CD14-positive monocyte (primary cell): Measurements from ENCODE around the gene CASD1. TPM values are rescaled to one million over a fixed set of nuclear protein-coding genes. Genes with fewer than 3 reads are reported as not detected.

Experiments
- DNase-seq, 3 donors: peaks; one replicate each; pipeline ENCODE4 v3.0.0-alpha.2; 2011 to 2022
- H2AFZ ChIP-seq: 2 replicates; pipeline ENCODE4 v1.6.0; 2012; ENCODE audit warnings: mild to moderate bottlenecking, low read depth, low read length, inconsistent platforms; ENCODE audit not compliant: insufficient read depth, poor library complexity, severe bottlenecking
- H3K27ac ChIP-seq, 2 donors: 1 replicate in 1 of 2; 2 replicates in 1 of 2; pipeline ENCODE4 v1.5.1; 2012 to 2013; ENCODE audit warnings: low read length in 2 of 2, control low read depth in 1 of 2, inconsistent platforms in 1 of 2, low read depth in 1 of 2, mild to moderate bottlenecking in 1 of 2
- H3K27me3 ChIP-seq, 2 donors: one replicate each; pipeline versions ENCODE4 v1.6.0 to v1.6.1; 2011 to 2013; ENCODE audit warnings: low read length in 2 of 2; ENCODE audit not compliant: control insufficient read depth in 2 of 2, insufficient read depth in 2 of 2
- H3K36me3 ChIP-seq, 2 donors: replicated peaks in 1 of 2; 1 replicate in 1 of 2; 2 replicates in 1 of 2; pipeline versions ENCODE4 v1.5.1 to v1.6.1; 2012 to 2013; ENCODE audit warnings: low read length in 2 of 2, control low read depth in 1 of 2, inconsistent platforms in 1 of 2, mild to moderate bottlenecking in 1 of 2; ENCODE audit not compliant: insufficient read depth in 2 of 2, control insufficient read depth in 1 of 2
- H3K4me1 ChIP-seq, 2 donors: 1 replicate in 1 of 2; 2 replicates in 1 of 2; pipeline versions ENCODE4 v1.5.1 to v1.6.1; 2012 to 2013; ENCODE audit warnings: low read length in 2 of 2, control low read depth in 1 of 2, inconsistent platforms in 1 of 2, mild to moderate bottlenecking in 1 of 2, moderate library complexity in 1 of 2; ENCODE audit not compliant: insufficient read depth in 2 of 2, control insufficient read depth in 1 of 2
- H3K4me2 ChIP-seq: replicated peaks from 2 replicates; pipeline ENCODE3; 2012; ENCODE audit warnings: low read length, moderate library complexity, mild to moderate bottlenecking; ENCODE audit not compliant: poor library complexity, severe bottlenecking; ENCODE audit errors: extremely low read depth
- H3K4me3 ChIP-seq, 3 experiments: fragments of 200-600 bp in 1 of 3; sonication (generic) in 1 of 3; replicated peaks in 1 of 3; 1 replicate in 2 of 3; 2 replicates in 1 of 3; pipeline ENCODE4 v1.5.1; 2011 to 2013; ENCODE audit warnings: low read length in 3 of 3, mild to moderate bottlenecking in 3 of 3, control low read depth in 2 of 3, low read depth in 2 of 3, inconsistent platforms in 1 of 3, moderate library complexity in 1 of 3
- H3K79me2 ChIP-seq: 2 replicates; pipeline ENCODE4 v1.6.0; 2012; ENCODE audit warnings: mild to moderate bottlenecking, control low read depth, inconsistent platforms, low read length, moderate library complexity; ENCODE audit not compliant: insufficient read depth
- H3K9ac ChIP-seq: 2 replicates; pipeline ENCODE4 v1.6.0; 2017; ENCODE audit warnings: low read length, mild to moderate bottlenecking; ENCODE audit not compliant: insufficient read depth, poor library complexity, severe bottlenecking
- H3K9me3 ChIP-seq, 2 donors: replicated peaks in 1 of 2; 1 replicate in 1 of 2; 2 replicates in 1 of 2; pipeline versions ENCODE4 v1.5.1 to v1.6.1; 2012 to 2013; ENCODE audit warnings: low read length in 2 of 2, control low read depth in 1 of 2; ENCODE audit not compliant: control insufficient read depth in 1 of 2, insufficient read depth in 1 of 2
- H4K20me1 ChIP-seq: 2 replicates; pipeline ENCODE4 v1.6.0; 2012; ENCODE audit warnings: mild to moderate bottlenecking, low read length, control low read depth, moderate library complexity; ENCODE audit not compliant: insufficient read depth
- H3K27ac Mint-ChIP-seq, 7 donors: one replicate each; pipeline ENCODE4 v1.8.0; 2020; ENCODE audit warnings: mild to moderate bottlenecking in 7 of 7, mixed read lengths in 7 of 7, moderate library complexity in 6 of 7, inconsistent platforms in 2 of 7
- H3K27me3 Mint-ChIP-seq, 3 donors: one replicate each; pipeline ENCODE4 v1.8.0; 2021 to 2022; ENCODE audit warnings: low read depth in 3 of 3, mild to moderate bottlenecking in 3 of 3, mixed read lengths in 3 of 3, moderate library complexity in 3 of 3, inconsistent platforms in 1 of 3
- H3K36me3 Mint-ChIP-seq, 2 donors: one replicate each; pipeline ENCODE4 v1.8.0; 2020; ENCODE audit warnings: mixed read lengths in 2 of 2, inconsistent platforms in 1 of 2, mild to moderate bottlenecking in 1 of 2
- H3K4me1 Mint-ChIP-seq: one replicate; pipeline ENCODE4 v1.8.0; 2020; ENCODE audit warnings: mild to moderate bottlenecking, mixed read lengths
- H3K4me3 Mint-ChIP-seq, 2 donors: one replicate each; pipeline ENCODE4 v1.8.0; 2020; ENCODE audit warnings: mild to moderate bottlenecking in 2 of 2, mixed read lengths in 2 of 2, moderate library complexity in 1 of 2
- H3K9me3 Mint-ChIP-seq, 7 donors: one replicate each; pipeline ENCODE4 v1.8.0; 2020 to 2022; ENCODE audit warnings: mixed read lengths in 7 of 7, mild to moderate bottlenecking in 6 of 7, moderate library complexity in 6 of 7, inconsistent platforms in 2 of 7
- CTCF ChIP-seq: fragments of 200-600 bp; IDR thresholded peaks from one replicate; pipeline ENCODE4 v1.8.0; 2022; ENCODE audit warnings: antibody characterized with exemption, mild to moderate bottlenecking
- WGBS: methylation state at CpG from one replicate; pipeline ENCODE4 v1.1.5; 2013; ENCODE audit warnings: missing lambda C conversion rate; ENCODE audit not compliant: insufficient coverage; 5-methylcytosine and 5-hydroxymethylcytosine counted together
- intact Hi-C, 2 donors: fragments of 100-400 bp; cut with micrococcal nuclease; formaldehyde crosslinking; loops; one replicate each; pipeline versions ENCODE4 v1.15.0 to v1.15.1; 2023
- polyA plus RNA-seq, 3 donors: library from polyadenylated mRNA; depleted of rRNA in 1 of 3; unstranded in 2 of 3; stranded (reverse) in 1 of 3; fragments of 300-500 nt in 2 of 3; fragments of >200 nt in 1 of 3; fragmentation: Illumina TruSeq in 2 of 3; gene quantifications; 1 replicate in 2 of 3; 2 replicates in 1 of 3; pipeline ENCODE4 v1.2.3, GENCODE V29; 2012 to 2021

CASD1 gene
- polyA plus RNA-seq, 3 donors = 2.0 to 4.4 (median 3.6) TPM

GRCh38 chr7:94575646-94576045 is 66.0 kb downstream of the CASD1 start:
- H3K36me3 Mint-ChIP-seq = peaks cover 8 to 34% of the 10 kb centered on the region in 2 donors
- H3K4me1 Mint-ChIP-seq = no peaks in the 10 kb centered on the region
- no peak for DNase-seq
- TF ChIP-seq CTCF = no peak
- peaks cover 0 to 13% of the 10 kb centered on the region in 2 donors for H3K36me3 ChIP-seq
- no peak overlapping the region for H3K4me3 ChIP-seq
- H3K9me3 Mint-ChIP-seq = peaks cover 13 to 32% (median 27%) of the 10 kb centered on the region in 7 donors
- WGBS = 88% methylated on average over 1 of the region's 2 CpGs
- peaks cover 0 to 20% of the 10 kb centered on the region in 2 donors for H3K9me3 ChIP-seq
- no peaks in the 10 kb centered on the region for H3K79me2 ChIP-seq
- no peak overlapping the region for H3K27ac Mint-ChIP-seq
- no peaks in the 10 kb centered on the region for H3K27me3 Mint-ChIP-seq
- no peak overlapping the region for H3K27ac ChIP-seq
- H3K27me3 ChIP-seq = no peaks in the 10 kb centered on the region
- H3K4me1 ChIP-seq = no peaks in the 10 kb centered on the region
- no peaks in the 10 kb centered on the region for H4K20me1 ChIP-seq
- intact Hi-C loops = no loop called here
- no peak overlapping the region for H2AFZ ChIP-seq
- H3K4me3 Mint-ChIP-seq = no peak overlapping the region
- H3K9ac ChIP-seq = no peak overlapping the region
- H3K4me2 ChIP-seq = no peak overlapping the region

GRCh38 chr7:94576316-94576715 is 66.7 kb downstream of the CASD1 start:
- Histone ChIP-seq H3K4me2 (no peak overlapping the region), H3K79me2 (no peaks in the 10 kb centered on the region), H3K27ac (no peak overlapping the region), H3K4me1 (no peaks in the 10 kb centered on the region), H3K9ac (no peak overlapping the region), H3K27me3 (no peaks in the 10 kb centered on the region), H3K9me3 (peaks cover 0 to 20% of the 10 kb centered on the region in 2 donors), H2AFZ (no peak overlapping the region), H4K20me1 (no peaks in the 10 kb centered on the region), H3K36me3 (peaks cover 0 to 13% of the 10 kb centered on the region in 2 donors), H3K4me3 (no peak overlapping the region)
- Mint-ChIP-seq H3K9me3 (peaks cover 9 to 29% (median 24%) of the 10 kb centered on the region in 7 donors), H3K27me3 (no peaks in the 10 kb centered on the region), H3K4me3 (no peak overlapping the region), H3K36me3 (peaks cover 8 to 27% of the 10 kb centered on the region in 2 donors), H3K27ac (no peak overlapping the region), H3K4me1 (no peaks in the 10 kb centered on the region)
- intact Hi-C loops = no loop called here
- DNase-seq = no peak
- no peak for TF ChIP-seq CTCF
- 100% methylated on average over 1 of the region's 2 CpGs for WGBS
